GM06990 (cell line): Measurements from ENCODE around the gene KLHL35.

ENCODE experiments used
- DNase-seq: peaks from one replicate; pipeline ENCODE4 v3.0.0-alpha.2; 2011; ENCODE audit not compliant: insufficient read length; ENCODE audit errors: extremely low read depth
- H3K27me3 ChIP-seq: replicated peaks from 2 replicates; pipeline ENCODE4 v1.6.0; 2011; ENCODE audit warnings: low read length; ENCODE audit not compliant: control insufficient read depth, insufficient read depth
- H3K36me3 ChIP-seq: 2 replicates; pipeline ENCODE4 v1.5.1; 2011; ENCODE audit warnings: low read length; ENCODE audit not compliant: control insufficient read depth, insufficient read depth
- H3K4me3 ChIP-seq: replicated peaks from 2 replicates; pipeline ENCODE4 v1.5.1; 2011; ENCODE audit warnings: low read depth, mild to moderate bottlenecking, control low read depth, low read length
- CTCF ChIP-seq: IDR thresholded peaks from 2 replicates; pipeline ENCODE4 v1.5.1; 2011; ENCODE audit warnings: low read length, control low read depth, mild to moderate bottlenecking, inconsistent platforms; ENCODE audit not compliant: insufficient read depth, poor library complexity, severe bottlenecking

KLHL35 gene

GRCh38 chr11:75400146-75400865, 32.7 kb downstream of the KLHL35 start:
- no peak for DNase-seq
- no peak for TF ChIP-seq CTCF
- H3K36me3 ChIP-seq, result peaks cover 33% of the 10 kb centered on the region
- peak overlapping the region; percentile 85 for H3K4me3 ChIP-seq
- H3K27me3 ChIP-seq, result no peaks in the 10 kb centered on the region

DNA sequence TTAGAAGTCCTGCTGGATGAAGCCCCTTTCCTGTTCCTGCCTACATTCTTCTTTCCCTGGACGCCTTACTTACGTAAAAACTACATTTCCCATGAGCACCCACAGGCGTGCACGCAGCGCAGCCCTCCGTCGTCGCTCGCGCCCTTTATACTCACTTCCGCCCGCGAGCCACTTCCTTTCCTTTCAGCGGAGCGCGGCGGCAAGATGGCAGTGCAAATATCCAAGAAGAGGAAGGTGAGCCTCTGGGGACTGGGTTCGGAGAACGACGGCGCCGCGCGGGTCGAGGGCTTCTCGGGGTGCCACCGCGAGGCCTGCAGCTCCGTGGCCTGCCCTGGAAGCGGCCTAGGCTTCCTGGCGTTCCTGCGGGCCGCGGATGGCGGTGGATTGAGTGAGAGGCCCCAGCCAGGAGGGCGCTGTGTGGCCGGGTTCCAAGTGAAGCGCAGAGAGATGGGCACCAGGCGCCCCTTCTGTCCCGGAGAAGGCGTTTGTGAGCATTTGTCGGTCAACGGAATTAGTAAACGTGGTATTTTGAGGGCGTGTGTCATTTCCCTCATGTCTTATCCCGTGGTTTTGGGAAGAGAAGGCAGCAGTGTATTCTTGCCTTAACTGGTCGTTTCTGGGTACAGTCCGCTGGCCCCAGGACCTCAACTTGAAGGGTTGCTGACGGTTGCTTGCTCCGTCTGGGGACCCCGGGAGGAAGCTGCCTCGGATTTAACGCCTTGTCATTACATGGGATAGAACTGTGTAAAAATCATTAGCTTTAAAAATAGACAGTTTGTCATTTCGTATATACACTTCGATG, 33.5 kb downstream of the KLHL35 start, which contains the start of gene RPS3:
Gene RPS3 (plus strand): TSS at position 175 of the 802 bp plus-strand sequence. CDS start 30 bp downstream, at position 205.
- peak; percentile 24 for TF ChIP-seq CTCF
- Histone ChIP-seq H3K36me3 (peaks cover 28% of the 10 kb centered on the region), H3K27me3 (no peaks in the 10 kb centered on the region), H3K4me3 (peak within 1 kb of the TSS; percentile 85)
- DNase-seq, result peak; percentile 92

- no peak for TF ChIP-seq CTCF
- peaks cover 22% of the 10 kb centered on the region for H3K36me3 ChIP-seq
- H3K4me3 ChIP-seq, result no peak overlapping the region; the same call in 1 of the 2 replicates
- H3K27me3 ChIP-seq, result no peaks in the 10 kb centered on the region
- DNase-seq, result no peak
These were observed 34.1 kb downstream of the KLHL35 start for GRCh38 chr11:75398906-75399305.

- H3K27me3 ChIP-seq, result no peaks in the 10 kb centered on the region
- DNase-seq, result no peak
- no peaks in the 10 kb centered on the region for H3K36me3 ChIP-seq
- no peak for TF ChIP-seq CTCF
- no peak overlapping the region for H3K4me3 ChIP-seq
These were observed 38.7 kb downstream of the KLHL35 start for GRCh38 chr11:75394085-75394840.

DNA sequence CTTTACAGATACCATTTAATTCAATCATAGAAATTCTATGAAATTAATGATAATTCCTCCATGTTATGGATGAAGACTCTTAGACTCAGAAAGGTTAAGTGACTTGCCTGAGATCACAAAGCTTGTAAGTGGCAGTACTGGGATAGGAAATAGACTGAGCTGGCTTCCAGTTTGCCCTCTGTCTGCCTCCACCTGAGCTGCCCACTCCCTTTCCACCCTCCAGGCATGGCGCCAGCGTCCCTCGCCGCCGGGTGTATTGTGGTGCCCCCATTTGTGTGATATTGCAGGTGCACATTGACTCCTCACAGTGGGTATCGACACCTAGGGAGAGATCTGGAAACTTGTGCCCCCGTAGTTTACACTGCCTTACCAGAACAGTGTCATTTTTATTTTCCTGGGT, 43.1 kb downstream of the KLHL35 start:
- Histone ChIP-seq H3K27me3 (no peaks in the 10 kb centered on the region), H3K36me3 (no peaks in the 10 kb centered on the region), H3K4me3 (no peak overlapping the region)
- DNase-seq, result no peak
- no peak for TF ChIP-seq CTCF
